ENCODE measurements around the gene SERPINH1. TPM values are rescaled to one million over a fixed set of nuclear protein-coding genes. Genes with fewer than 3 reads are reported as not detected.

SERPINH1 gene
- total RNA-seq, 3 donors from 2014 or later (not counting 1 experiment from before 2014, with no cell fraction given) = 5.4 to 8.8 (median 7.2) TPM

DNA sequence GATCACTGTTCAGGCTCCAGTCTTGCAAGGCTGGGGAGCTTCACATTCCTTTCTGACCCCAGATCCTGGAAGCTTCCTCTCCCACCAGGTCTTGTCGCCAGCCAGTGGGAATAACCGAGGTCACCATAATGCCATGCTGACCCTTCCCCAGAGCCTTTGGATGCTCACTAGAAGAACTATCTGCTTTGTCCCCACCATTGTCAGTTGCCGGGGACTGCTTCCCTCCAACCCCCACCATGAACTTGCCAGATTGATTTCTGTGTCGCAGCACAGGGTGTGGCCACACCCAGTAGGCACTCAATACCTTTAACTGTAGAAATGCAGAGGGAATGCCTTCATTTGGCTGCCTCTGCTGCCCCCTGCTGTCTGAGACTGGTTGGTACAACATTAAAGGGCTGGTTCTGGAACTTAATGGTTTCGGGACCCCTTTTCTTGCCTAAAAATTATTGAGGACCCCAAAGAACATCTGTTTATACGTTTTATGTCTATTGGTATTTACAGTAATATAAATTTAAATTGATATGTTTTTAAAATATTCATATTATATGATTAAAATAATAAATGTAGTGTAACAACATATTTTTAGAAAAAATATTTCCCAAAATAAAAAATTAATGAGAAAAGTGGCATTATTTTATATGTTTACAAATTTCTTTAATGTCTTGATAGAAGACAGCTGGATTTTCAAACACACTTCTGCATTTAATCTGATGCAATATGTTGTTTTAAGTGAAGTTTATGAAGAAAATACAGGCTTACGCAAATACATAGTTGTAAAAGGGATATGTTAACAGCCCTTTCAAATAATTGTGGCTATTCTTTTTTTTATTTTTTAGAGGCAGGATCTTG is 29.6 kb upstream of the SERPINH1 start:
- Histone ChIP-seq H3K4me3 (ENCODE audit: low read length) (no peak overlapping the region), H3K4me1 (ENCODE audit: control insufficient read depth, insufficient read depth, low read length) (peaks cover 39% of the 10 kb centered on the region), H3K9me3 (ENCODE audit: control insufficient read depth, insufficient read depth, low read length) (no peaks in the 10 kb centered on the region), H3K36me3 (ENCODE audit: control insufficient read depth, insufficient read depth, low read length) (no peaks in the 10 kb centered on the region), H3K27ac (ENCODE audit: low read length) (no peak overlapping the region), H3K27me3 (ENCODE audit: control insufficient read depth, insufficient read depth, low read length) (no peaks in the 10 kb centered on the region)
- Mint-ChIP-seq H3K36me3 (no peaks in the 10 kb centered on the region), H3K4me1 (peaks cover 37 to 66% of the 10 kb centered on the region in 2 donors), H3K9me3 (no peaks in the 10 kb centered on the region), H3K27ac (no peak overlapping the region), H3K27me3 (ENCODE audit: low read depth in 2 of 2) (peaks cover 13 to 18% of the 10 kb centered on the region in 2 donors), H3K4me3 (no peak overlapping the region)
- DNase-seq = peak; percentile 77 to 90
- 64% methylated on average over 6 of the region's 7 CpGs for WGBS (ENCODE audit: insufficient coverage)
- TF ChIP-seq, protein P1, sequence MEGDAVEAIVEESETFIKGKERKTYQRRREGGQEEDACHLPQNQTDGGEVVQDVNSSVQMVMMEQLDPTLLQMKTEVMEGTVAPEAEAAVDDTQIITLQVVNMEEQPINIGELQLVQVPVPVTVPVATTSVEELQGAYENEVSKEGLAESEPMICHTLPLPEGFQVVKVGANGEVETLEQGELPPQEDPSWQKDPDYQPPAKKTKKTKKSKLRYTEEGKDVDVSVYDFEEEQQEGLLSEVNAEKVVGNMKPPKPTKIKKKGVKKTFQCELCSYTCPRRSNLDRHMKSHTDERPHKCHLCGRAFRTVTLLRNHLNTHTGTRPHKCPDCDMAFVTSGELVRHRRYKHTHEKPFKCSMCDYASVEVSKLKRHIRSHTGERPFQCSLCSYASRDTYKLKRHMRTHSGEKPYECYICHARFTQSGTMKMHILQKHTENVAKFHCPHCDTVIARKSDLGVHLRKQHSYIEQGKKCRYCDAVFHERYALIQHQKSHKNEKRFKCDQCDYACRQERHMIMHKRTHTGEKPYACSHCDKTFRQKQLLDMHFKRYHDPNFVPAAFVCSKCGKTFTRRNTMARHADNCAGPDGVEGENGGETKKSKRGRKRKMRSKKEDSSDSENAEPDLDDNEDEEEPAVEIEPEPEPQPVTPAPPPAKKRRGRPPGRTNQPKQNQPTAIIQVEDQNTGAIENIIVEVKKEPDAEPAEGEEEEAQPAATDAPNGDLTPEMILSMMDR (IDR thresholded peaks at IDR 0.05) = peak; percentile 97
- intact Hi-C loops (cut with micrococcal nuclease) = loop anchor here (1.0 to 2.0 kb wide), 3 partner anchors 87 to 252 kb away; no protein-coding TSS in a partner anchor
- peak; percentile 43 to 67 (median 52) for ATAC-seq

DNA sequence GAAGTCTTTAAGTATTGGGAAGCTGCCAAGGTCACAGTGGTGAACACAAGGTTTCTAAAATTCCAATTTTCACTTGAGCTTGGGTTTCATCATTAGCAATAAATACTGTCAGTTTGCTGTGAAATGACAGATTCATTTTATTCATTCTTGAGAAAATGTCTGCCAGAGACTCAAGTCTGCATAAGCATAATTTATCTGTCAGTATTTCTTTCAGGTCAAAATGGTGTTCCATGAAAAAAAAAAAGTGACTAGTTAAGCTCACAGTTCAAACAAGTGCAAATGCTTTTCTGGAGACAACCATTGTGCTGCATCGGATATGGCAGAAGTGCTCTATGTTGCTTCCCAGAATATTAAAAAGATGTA is 28.2 kb upstream of the SERPINH1 start:
- no peak overlapping the region for H3K27ac Mint-ChIP-seq
- DNase-seq = no peak
- TF ChIP-seq, protein P1 (IDR thresholded peaks at IDR 0.05) = no peak

DNA sequence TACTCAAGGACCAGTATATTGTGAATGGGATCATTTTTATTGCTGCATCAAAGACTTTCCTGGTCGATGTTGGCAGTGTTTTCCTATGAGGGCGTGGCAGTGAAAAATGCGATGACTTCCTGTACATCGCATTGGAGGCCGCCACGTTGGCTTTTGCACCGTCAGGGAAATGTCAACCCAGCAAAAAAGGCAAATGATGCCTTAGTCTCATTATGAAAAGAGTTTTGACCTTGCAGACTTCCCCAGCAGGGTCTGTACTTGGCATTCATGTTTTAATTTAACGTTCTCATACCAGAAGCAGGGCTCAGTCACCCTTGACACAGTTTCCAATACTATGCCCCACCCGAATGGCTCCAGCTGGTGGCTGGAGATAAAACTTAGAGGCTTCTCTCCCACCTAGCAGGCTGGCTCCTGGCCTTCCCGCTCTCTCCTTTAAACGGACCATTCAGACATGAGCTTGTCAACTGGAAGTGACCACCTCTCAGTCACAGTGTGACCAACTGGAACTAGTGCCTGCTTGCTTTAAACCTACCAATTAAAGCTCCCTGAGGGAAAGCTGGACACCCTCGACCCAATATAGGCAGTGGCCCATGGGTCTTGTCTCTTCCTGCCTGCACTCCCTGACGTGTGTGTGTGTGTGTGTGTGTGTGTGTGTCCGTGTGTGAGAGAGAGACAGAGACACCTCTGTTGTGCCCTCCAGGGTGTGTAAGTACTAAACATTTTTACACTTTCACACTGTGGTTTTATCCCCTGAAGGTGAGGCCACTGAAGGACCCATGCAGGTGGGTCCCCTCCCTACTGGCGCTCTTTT is 27.6 kb upstream of the SERPINH1 start:
- Histone ChIP-seq H3K9me3 (ENCODE audit: control insufficient read depth, insufficient read depth, low read length) (no peaks in the 10 kb centered on the region), H3K4me1 (ENCODE audit: control insufficient read depth, insufficient read depth, low read length) (peaks cover 52% of the 10 kb centered on the region), H3K27ac (ENCODE audit: low read length) (no peak overlapping the region), H3K27me3 (ENCODE audit: control insufficient read depth, insufficient read depth, low read length) (no peaks in the 10 kb centered on the region), H3K36me3 (ENCODE audit: control insufficient read depth, insufficient read depth, low read length) (no peaks in the 10 kb centered on the region), H3K4me3 (ENCODE audit: low read length) (no peak overlapping the region)
- Mint-ChIP-seq H3K4me3 (peak overlapping the region; percentile 36), H3K36me3 (no peaks in the 10 kb centered on the region), H3K4me1 (peaks cover 52 to 81% of the 10 kb centered on the region in 2 donors), H3K27ac (peak overlapping the region in 1 of 2 donors; percentile 93), H3K27me3 (ENCODE audit: low read depth in 2 of 2) (peaks cover 18 to 19% of the 10 kb centered on the region in 2 donors), H3K9me3 (no peaks in the 10 kb centered on the region)
- TF ChIP-seq, protein P1 (IDR thresholded peaks at IDR 0.05) = no peak
- DNase-seq = no peak
- intact Hi-C loops (cut with micrococcal nuclease) = no loop called here
- 40% methylated on average over 13 of the region's 15 CpGs for WGBS (ENCODE audit: insufficient coverage)
- no peak for ATAC-seq

More for the DNA sequence above, 28.2 kb upstream of the SERPINH1 start:
- no peaks in the 10 kb centered on the region for H3K9me3 Mint-ChIP-seq
- Histone ChIP-seq H3K9me3 (ENCODE audit: control insufficient read depth, insufficient read depth, low read length) (no peaks in the 10 kb centered on the region), H3K36me3 (ENCODE audit: control insufficient read depth, insufficient read depth, low read length) (no peaks in the 10 kb centered on the region), H3K4me3 (ENCODE audit: low read length) (no peak overlapping the region), H3K27me3 (ENCODE audit: control insufficient read depth, insufficient read depth, low read length) (no peaks in the 10 kb centered on the region), H3K4me1 (ENCODE audit: control insufficient read depth, insufficient read depth, low read length) (peaks cover 52% of the 10 kb centered on the region), H3K27ac (ENCODE audit: low read length) (no peak overlapping the region)
- H3K36me3 Mint-ChIP-seq = no peaks in the 10 kb centered on the region
- intact Hi-C loops (cut with micrococcal nuclease) = loop anchor here (2.0 kb wide), 1 partner anchor 253 kb away; no protein-coding TSS in a partner anchor
- WGBS (ENCODE audit: insufficient coverage) = 89% methylated on average over 1 of the region's 1 CpG
- no peak overlapping the region for H3K4me3 Mint-ChIP-seq
- H3K4me1 Mint-ChIP-seq = peaks cover 52 to 79% of the 10 kb centered on the region in 2 donors
- ATAC-seq = no peak
- H3K27me3 Mint-ChIP-seq (ENCODE audit: low read depth in 2 of 2) = peaks cover 18% of the 10 kb centered on the region in 2 donors

Measured in natural killer cell (primary cell).